GM23248 (cell line): ENCODE measurements around the gene ARPC2. TPM values are rescaled to one million over a fixed set of nuclear protein-coding genes. Genes with fewer than 3 reads are reported as not detected.

Source experiments
- DNase-seq: peaks from one replicate; pipeline ENCODE4 v3.0.0-alpha.2; 2015
- H2AFZ ChIP-seq: fragments of 200-600 bp; sonication (generic); 2 replicates; pipeline ENCODE4 v1.6.1; 2016; ENCODE audit warnings: antibody characterized with exemption
- H3F3A ChIP-seq: fragments of 200-600 bp; sonication (generic); 2 replicates; pipeline ENCODE4 v1.6.1; 2016; ENCODE audit warnings: mild to moderate bottlenecking, antibody characterized with exemption, mixed run types; ENCODE audit not compliant: insufficient read depth
- H3K27ac ChIP-seq: fragments of 200-600 bp; sonication (generic); 2 replicates; pipeline ENCODE4 v1.5.1; 2016; ENCODE audit warnings: mild to moderate bottlenecking
- H3K27me3 ChIP-seq: fragments of 200-600 bp; sonication (generic); replicated peaks from 2 replicates; pipeline ENCODE4 v1.6.1; 2016; ENCODE audit warnings: mild to moderate bottlenecking; ENCODE audit not compliant: insufficient read depth
- H3K36me3 ChIP-seq: fragments of 200-600 bp; sonication (generic); 2 replicates; pipeline ENCODE4 v1.6.1; 2016; ENCODE audit warnings: low read depth, mild to moderate bottlenecking
- H3K4me1 ChIP-seq: fragments of 200-600 bp; sonication (generic); 2 replicates; pipeline ENCODE4 v1.6.1; 2016; ENCODE audit warnings: mild to moderate bottlenecking; ENCODE audit not compliant: insufficient read depth
- H3K4me2 ChIP-seq: fragments of 200-600 bp; sonication (generic); one replicate; pipeline ENCODE4 v1.6.1; 2016; ENCODE audit warnings: mild to moderate bottlenecking; ENCODE audit not compliant: unreplicated experiment
- H3K4me3 ChIP-seq: fragments of 200-600 bp; sonication (generic); 2 replicates; pipeline ENCODE4 v1.5.1; 2016; ENCODE audit warnings: mild to moderate bottlenecking
- H3K79me2 ChIP-seq: fragments of 200-600 bp; sonication (generic); 2 replicates; pipeline ENCODE4 v1.6.1; 2016; ENCODE audit warnings: mild to moderate bottlenecking; ENCODE audit not compliant: insufficient read depth
- H3K9ac ChIP-seq: fragments of 200-600 bp; sonication (generic); 2 replicates; pipeline ENCODE4 v1.6.1; 2016; ENCODE audit warnings: mild to moderate bottlenecking
- H3K9me2 ChIP-seq: fragments of 200-600 bp; sonication (generic); 2 replicates; pipeline ENCODE4 v1.6.1; 2016; ENCODE audit warnings: mixed run types, mild to moderate bottlenecking, moderate library complexity; ENCODE audit not compliant: insufficient read depth
- H3K9me3 ChIP-seq: fragments of 200-600 bp; sonication (generic); one replicate; pipeline ENCODE4 v1.6.1; 2017; ENCODE audit warnings: low read depth
- H4K20me1 ChIP-seq: fragments of 200-600 bp; sonication (generic); 2 replicates; pipeline ENCODE4 v1.6.0; 2016; ENCODE audit not compliant: insufficient read depth
- EZH2 ChIP-seq: fragments of 200-600 bp; sonication (generic); IDR thresholded peaks from 2 replicates; pipeline ENCODE4 v1.6.1; 2018; ENCODE audit warnings: antibody characterized with exemption, mild to moderate bottlenecking; ENCODE audit not compliant: insufficient read depth, poor library complexity, severe bottlenecking
- EZH2phosphoT487 ChIP-seq: fragments of 200-600 bp; sonication (generic); IDR thresholded peaks from 2 replicates; pipeline ENCODE4 v1.6.1; 2018; ENCODE audit warnings: antibody characterized with exemption, moderate library complexity, mild to moderate bottlenecking, low read depth; ENCODE audit not compliant: insufficient read depth
- WGBS, 2 experiments: methylation state at CpG; one replicate each; pipeline ENCODE4 v1.1.6; 2015 to 2017; ENCODE audit warnings: low lambda C conversion rate in 2 of 2, low coverage in 1 of 2; ENCODE audit errors: missing lambda C conversion rate in 2 of 2; 5-methylcytosine and 5-hydroxymethylcytosine counted together
- in situ Hi-C: fragments of 300-500 bp; cut with MboI; formaldehyde crosslinking; loops from 2 replicates; pipeline ENCODE4 v1.15.0; 2020
- polyA plus RNA-seq: library from polyadenylated mRNA; unstranded; fragments of >200 nt; fragmentation: Nextera tagmentation; extraction: Ambion mirVana; gene quantifications from 2 replicates; pipeline ENCODE4 v1.2.1, GENCODE V29; 2016
- total RNA-seq: library from RNA; depleted of rRNA; stranded (reverse); fragments of >200 nt; shearing (Covaris generic); gene quantifications from 2 replicates; pipeline ENCODE4 v1.2.3, GENCODE V29; 2014

ARPC2 gene
- total and polyA plus RNA-seq, 2 experiments from 2014 or later = 644 to 851 TPM

DNA sequence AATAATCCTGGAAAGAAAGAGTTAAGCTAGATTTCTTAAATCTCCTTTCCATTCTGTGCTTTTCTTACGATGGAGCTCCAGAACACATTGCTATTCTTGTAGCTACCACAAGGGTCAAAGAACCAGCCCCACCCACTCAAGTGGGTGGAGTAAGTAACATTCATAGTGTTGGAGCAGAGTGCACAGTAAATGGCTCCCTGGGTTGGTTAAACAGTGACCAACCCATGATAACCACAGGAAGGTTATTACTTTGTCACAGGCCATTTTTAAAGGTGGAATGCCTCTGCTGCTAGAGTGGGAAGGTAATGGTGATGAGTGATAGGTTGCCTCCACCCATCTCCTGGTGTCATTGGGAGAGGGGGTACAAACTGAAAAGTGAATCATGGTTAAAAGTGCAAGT lies 13.9 kb downstream of the ARPC2 start:
- peak overlapping the region; percentile 57 for H3K27ac ChIP-seq
- H3K36me3 ChIP-seq = peaks cover 77% of the 10 kb centered on the region
- no peak overlapping the region for H3K4me3 ChIP-seq
- H3K9ac ChIP-seq = no peak overlapping the region
- no peak for TF ChIP-seq EZH2phosphoT487
- TF ChIP-seq EZH2 = no peak
- no peaks in the 10 kb centered on the region for H3K9me3 ChIP-seq
- H3K4me2 ChIP-seq = peak overlapping the region; percentile 51
- in situ Hi-C loops = no loop called here
- no peaks in the 10 kb centered on the region for H3K9me2 ChIP-seq
- DNase-seq = peak; percentile 65
- H3K27me3 ChIP-seq = no peaks in the 10 kb centered on the region
- WGBS, 2 experiments = 0 to 7% methylated on average over 1 of the region's 1 CpG
- H4K20me1 ChIP-seq = peaks cover 5% of the 10 kb centered on the region; the same call in 1 of the 2 replicates
- peaks cover 39% of the 10 kb centered on the region for H3K4me1 ChIP-seq
- H3F3A ChIP-seq = peaks cover 72% of the 10 kb centered on the region
- H3K79me2 ChIP-seq = peaks cover 91% of the 10 kb centered on the region
- H2AFZ ChIP-seq = no peak overlapping the region

DNA sequence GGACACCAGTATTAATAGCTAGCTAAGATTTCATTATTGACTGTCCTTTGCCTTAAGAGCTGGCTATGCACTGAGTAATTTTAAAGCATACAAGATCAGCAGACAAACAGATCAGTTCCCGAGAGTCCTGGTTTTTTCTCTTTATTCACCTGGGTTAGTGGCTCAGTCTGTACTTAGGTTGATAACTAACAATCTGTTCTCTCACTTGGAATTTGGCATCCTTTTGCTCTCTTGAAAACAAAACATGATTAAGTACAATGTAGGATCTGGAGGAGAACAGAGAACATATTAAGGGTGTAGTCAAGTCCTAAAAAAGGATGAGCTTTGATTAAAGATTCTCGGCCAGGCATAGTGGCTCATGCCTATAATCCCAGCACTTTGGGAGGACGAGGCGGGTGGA lies 16.6 kb downstream of the ARPC2 start:
- H3K4me2 ChIP-seq = no peak overlapping the region
- in situ Hi-C loops = no loop called here
- H2AFZ ChIP-seq = no peak overlapping the region
- no peaks in the 10 kb centered on the region for H3K9me3 ChIP-seq
- peaks cover 83% of the 10 kb centered on the region for H3K36me3 ChIP-seq
- no peak overlapping the region for H3K9ac ChIP-seq
- TF ChIP-seq EZH2 = no peak
- no peak for TF ChIP-seq EZH2phosphoT487
- H3K27me3 ChIP-seq = no peaks in the 10 kb centered on the region
- no peaks in the 10 kb centered on the region for H3K9me2 ChIP-seq
- no peak overlapping the region for H3K4me3 ChIP-seq
- DNase-seq = no peak
- peaks cover 5% of the 10 kb centered on the region; the same call in 1 of the 2 replicates for H4K20me1 ChIP-seq
- H3F3A ChIP-seq = peaks cover 56% of the 10 kb centered on the region
- H3K4me1 ChIP-seq = peaks cover 29% of the 10 kb centered on the region
- WGBS, 2 experiments = 94 to 97% methylated on average over 4 of the region's 4 CpGs
- H3K79me2 ChIP-seq = peaks cover 89% of the 10 kb centered on the region
- H3K27ac ChIP-seq = no peak overlapping the region

DNA sequence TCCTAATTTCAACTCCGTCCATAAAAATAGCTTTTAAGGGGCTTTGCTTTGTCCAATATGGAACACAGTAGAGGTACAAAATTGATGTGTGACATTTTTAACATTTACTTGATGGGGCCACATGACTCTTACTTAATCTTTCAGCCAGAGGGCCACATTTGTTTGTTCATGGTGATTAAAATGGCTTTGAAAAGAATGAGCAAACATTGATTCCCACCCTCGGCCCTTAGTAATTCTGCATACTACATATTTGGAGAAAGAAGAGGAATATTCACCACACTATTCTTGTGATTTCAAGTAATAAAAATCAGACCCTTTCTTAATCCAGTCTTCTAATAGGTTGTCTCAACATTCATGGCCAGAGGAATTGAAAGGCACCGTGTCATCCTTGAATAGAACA lies 17.5 kb downstream of the ARPC2 start:
- Histone ChIP-seq H3K4me2 (no peak overlapping the region), H3K36me3 (peaks cover 88% of the 10 kb centered on the region), H3K9me3 (no peaks in the 10 kb centered on the region), H3K27me3 (no peaks in the 10 kb centered on the region), H3K9me2 (no peaks in the 10 kb centered on the region), H3K27ac (no peak overlapping the region), H4K20me1 (peaks cover 5% of the 10 kb centered on the region; the same call in 1 of the 2 replicates), H3K4me3 (no peak overlapping the region), H2AFZ (no peak overlapping the region), H3F3A (peaks cover 51% of the 10 kb centered on the region), H3K4me1 (peaks cover 20% of the 10 kb centered on the region), H3K9ac (no peak overlapping the region), H3K79me2 (peaks cover 95% of the 10 kb centered on the region)
- no peak for DNase-seq
- in situ Hi-C loops = no loop called here
- TF ChIP-seq EZH2phosphoT487 (no peak), EZH2 (no peak)
- WGBS, 2 experiments = 53 to 54% methylated on average over 3 of the region's 3 CpGs

DNA sequence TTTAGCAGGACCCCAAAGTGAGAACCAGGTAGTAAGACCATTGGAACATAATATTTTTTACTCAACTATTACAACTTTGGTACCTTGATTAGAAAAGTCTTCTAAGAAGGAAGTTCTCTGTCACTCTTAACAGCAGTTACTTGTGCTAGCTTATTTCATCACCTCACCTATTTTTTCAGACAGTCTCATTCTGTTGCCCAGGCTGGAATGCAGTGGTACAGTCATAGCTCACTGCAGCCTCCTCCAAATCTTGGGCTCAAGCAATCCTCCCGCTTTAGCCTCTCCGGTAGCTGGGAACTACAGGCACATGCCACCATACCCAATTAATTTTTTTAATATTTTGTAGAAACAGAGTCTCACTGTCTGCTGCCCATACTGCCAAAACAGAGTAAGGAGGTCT lies 18.0 kb downstream of the ARPC2 start:
- H3K27me3 ChIP-seq = no peaks in the 10 kb centered on the region
- WGBS, 2 experiments = 98 to 100% methylated on average over 2 of the region's 2 CpGs
- H3K9ac ChIP-seq = no peak overlapping the region
- no peak overlapping the region for H3K27ac ChIP-seq
- H3K9me3 ChIP-seq = no peaks in the 10 kb centered on the region
- DNase-seq = peak; percentile 19
- H3K9me2 ChIP-seq = no peaks in the 10 kb centered on the region
- H3K4me2 ChIP-seq = no peak overlapping the region
- H3K4me1 ChIP-seq = peaks cover 15% of the 10 kb centered on the region
- peaks cover 46% of the 10 kb centered on the region for H3F3A ChIP-seq
- no peak for TF ChIP-seq EZH2
- no peak for TF ChIP-seq EZH2phosphoT487
- in situ Hi-C loops = no loop called here
- H3K36me3 ChIP-seq = peaks cover 93% of the 10 kb centered on the region
- H2AFZ ChIP-seq = no peak overlapping the region
- peaks cover 96% of the 10 kb centered on the region for H3K79me2 ChIP-seq
- H3K4me3 ChIP-seq = no peak overlapping the region
- peaks cover 5% of the 10 kb centered on the region; the same call in 1 of the 2 replicates for H4K20me1 ChIP-seq

DNA sequence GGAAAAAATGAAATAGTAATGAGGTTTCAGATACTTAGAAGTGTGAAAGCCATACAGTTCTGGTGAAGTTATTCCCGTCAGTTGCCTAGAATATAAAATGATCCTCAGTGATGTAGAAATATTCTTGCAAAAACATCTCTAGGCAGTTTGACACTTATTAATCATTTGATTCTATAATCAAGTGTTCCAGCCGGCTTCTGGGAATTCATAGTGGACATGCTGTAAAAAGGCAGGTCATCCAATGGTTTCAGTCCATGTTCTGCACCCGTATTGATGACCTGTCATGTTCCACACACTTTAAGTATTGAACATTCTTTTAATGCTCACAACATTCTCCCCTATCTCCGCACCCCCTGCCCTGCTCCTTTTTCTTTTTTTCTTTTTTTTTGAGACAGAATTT lies 19.8 kb downstream of the ARPC2 start:
- Histone ChIP-seq H3K27me3 (no peaks in the 10 kb centered on the region), H3K9me2 (no peaks in the 10 kb centered on the region), H4K20me1 (peaks cover 5% of the 10 kb centered on the region; the same call in 1 of the 2 replicates), H2AFZ (no peak overlapping the region), H3K36me3 (peaks cover 94% of the 10 kb centered on the region), H3K4me1 (no peaks in the 10 kb centered on the region), H3K9ac (no peak overlapping the region), H3K4me2 (no peak overlapping the region), H3K27ac (no peak overlapping the region), H3K4me3 (no peak overlapping the region), H3F3A (peaks cover 29% of the 10 kb centered on the region; the same call in 1 of the 2 replicates), H3K9me3 (no peaks in the 10 kb centered on the region), H3K79me2 (peaks cover 96% of the 10 kb centered on the region)
- TF ChIP-seq EZH2phosphoT487 (no peak), EZH2 (no peak)
- no peak for DNase-seq
- WGBS, 2 experiments = 88 to 92% methylated on average over 4 of the region's 4 CpGs
- in situ Hi-C loops = no loop called here
